ENCODE data around the gene PIM3. TPM values are rescaled to one million over a fixed set of nuclear protein-coding genes. Genes with fewer than 3 reads are reported as not detected.

Gene PIM3
- total and polyA plus RNA-seq, 10 of the 15 experiments (the other 5 are each of a cell fraction or from before 2014, with no cell fraction given) = 0.31 to 60.8 (median 12.4) TPM

DNA sequence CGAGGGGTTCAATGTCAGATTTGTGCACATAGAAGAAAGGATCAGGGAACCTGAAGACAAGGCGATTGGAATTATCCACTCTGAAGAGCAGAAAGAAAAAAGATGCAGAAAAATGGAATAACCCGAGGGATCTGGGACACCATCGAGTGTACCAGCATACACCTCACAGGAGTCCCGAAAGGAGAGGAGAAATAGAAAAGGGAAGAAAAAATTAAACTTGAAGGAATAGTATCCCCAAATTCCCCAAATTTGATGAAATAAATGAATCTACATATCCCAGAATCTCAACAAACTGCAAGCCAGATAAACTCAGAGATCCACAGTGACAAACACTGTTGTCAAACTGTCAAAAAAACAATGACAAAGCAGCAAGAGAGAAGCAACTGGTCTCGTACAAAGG, 30.6 kb downstream of the PIM3 start:
- no peak overlapping the region for H3K4me3 ChIP-seq
- POLR2A ChIA-PET = no interaction called here
- H2AFZ ChIP-seq (ENCODE audit: control insufficient read depth, low read depth, low read length) = no peak overlapping the region
- no TSS peak for BruUV-seq (replicated peaks)
- DNase-seq (ENCODE audit: low read depth, low spot score) (no peak), FAIRE-seq (no peak), ATAC-seq (no peak)
- in situ Hi-C loops (cut with MboI) = no loop called here
- intact Hi-C loops (cut with micrococcal nuclease; ENCODE audit: unreplicated experiment) = no loop called here
- TF ChIP-seq, protein P1, sequence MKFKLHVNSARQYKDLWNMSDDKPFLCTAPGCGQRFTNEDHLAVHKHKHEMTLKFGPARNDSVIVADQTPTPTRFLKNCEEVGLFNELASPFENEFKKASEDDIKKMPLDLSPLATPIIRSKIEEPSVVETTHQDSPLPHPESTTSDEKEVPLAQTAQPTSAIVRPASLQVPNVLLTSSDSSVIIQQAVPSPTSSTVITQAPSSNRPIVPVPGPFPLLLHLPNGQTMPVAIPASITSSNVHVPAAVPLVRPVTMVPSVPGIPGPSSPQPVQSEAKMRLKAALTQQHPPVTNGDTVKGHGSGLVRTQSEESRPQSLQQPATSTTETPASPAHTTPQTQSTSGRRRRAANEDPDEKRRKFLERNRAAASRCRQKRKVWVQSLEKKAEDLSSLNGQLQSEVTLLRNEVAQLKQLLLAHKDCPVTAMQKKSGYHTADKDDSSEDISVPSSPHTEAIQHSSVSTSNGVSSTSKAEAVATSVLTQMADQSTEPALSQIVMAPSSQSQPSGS (IDR thresholded peaks at IDR 0.05; ENCODE audit: low read length) = no peak
- TF ChIP-seq ZNF217 (IDR thresholded peaks at IDR 0.05) (no peak), CHD2 (IDR thresholded peaks at IDR 0.05; ENCODE audit: borderline replicate concordance, low read depth, low read length) (no peak), YY1 (IDR thresholded peaks at IDR 0.05; ENCODE audit: low read depth, low read length) (no peak), CHD1 (IDR thresholded peaks at IDR 0.05; ENCODE audit: low read depth, low read length) (no peak), WRNIP1 (IDR thresholded peaks at IDR 0.05; ENCODE audit: borderline replicate concordance, low read depth, low read length) (no peak), RB1 (IDR thresholded peaks at IDR 0.05; ENCODE audit: borderline replicate concordance) (no peak), ETV6 (conservative IDR thresholded peaks at IDR 0.05 in 1 of 2, IDR thresholded peaks at IDR 0.05 in 1 of 2; ENCODE audit: borderline replicate concordance in 1 of 2, low read depth in 1 of 2) (no peak), RCOR1 (conservative IDR thresholded peaks at IDR 0.05; ENCODE audit: low read depth, low read length) (no peak)
- TF ChIP-seq, protein P2, sequence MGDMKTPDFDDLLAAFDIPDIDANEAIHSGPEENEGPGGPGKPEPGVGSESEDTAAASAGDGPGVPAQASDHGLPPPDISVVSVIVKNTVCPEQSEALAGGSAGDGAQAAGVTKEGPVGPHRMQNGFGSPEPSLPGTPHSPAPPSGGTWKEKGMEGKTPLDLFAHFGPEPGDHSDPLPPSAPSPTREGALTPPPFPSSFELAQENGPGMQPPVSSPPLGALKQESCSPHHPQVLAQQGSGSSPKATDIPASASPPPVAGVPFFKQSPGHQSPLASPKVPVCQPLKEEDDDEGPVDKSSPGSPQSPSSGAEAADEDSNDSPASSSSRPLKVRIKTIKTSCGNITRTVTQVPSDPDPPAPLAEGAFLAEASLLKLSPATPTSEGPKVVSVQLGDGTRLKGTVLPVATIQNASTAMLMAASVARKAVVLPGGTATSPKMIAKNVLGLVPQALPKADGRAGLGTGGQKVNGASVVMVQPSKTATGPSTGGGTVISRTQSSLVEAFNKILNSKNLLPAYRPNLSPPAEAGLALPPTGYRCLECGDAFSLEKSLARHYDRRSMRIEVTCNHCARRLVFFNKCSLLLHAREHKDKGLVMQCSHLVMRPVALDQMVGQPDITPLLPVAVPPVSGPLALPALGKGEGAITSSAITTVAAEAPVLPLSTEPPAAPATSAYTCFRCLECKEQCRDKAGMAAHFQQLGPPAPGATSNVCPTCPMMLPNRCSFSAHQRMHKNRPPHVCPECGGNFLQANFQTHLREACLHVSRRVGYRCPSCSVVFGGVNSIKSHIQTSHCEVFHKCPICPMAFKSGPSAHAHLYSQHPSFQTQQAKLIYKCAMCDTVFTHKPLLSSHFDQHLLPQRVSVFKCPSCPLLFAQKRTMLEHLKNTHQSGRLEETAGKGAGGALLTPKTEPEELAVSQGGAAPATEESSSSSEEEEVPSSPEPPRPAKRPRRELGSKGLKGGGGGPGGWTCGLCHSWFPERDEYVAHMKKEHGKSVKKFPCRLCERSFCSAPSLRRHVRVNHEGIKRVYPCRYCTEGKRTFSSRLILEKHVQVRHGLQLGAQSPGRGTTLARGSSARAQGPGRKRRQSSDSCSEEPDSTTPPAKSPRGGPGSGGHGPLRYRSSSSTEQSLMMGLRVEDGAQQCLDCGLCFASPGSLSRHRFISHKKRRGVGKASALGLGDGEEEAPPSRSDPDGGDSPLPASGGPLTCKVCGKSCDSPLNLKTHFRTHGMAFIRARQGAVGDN (IDR thresholded peaks at IDR 0.05) = no peak
- TF ChIP-seq, protein P3, sequence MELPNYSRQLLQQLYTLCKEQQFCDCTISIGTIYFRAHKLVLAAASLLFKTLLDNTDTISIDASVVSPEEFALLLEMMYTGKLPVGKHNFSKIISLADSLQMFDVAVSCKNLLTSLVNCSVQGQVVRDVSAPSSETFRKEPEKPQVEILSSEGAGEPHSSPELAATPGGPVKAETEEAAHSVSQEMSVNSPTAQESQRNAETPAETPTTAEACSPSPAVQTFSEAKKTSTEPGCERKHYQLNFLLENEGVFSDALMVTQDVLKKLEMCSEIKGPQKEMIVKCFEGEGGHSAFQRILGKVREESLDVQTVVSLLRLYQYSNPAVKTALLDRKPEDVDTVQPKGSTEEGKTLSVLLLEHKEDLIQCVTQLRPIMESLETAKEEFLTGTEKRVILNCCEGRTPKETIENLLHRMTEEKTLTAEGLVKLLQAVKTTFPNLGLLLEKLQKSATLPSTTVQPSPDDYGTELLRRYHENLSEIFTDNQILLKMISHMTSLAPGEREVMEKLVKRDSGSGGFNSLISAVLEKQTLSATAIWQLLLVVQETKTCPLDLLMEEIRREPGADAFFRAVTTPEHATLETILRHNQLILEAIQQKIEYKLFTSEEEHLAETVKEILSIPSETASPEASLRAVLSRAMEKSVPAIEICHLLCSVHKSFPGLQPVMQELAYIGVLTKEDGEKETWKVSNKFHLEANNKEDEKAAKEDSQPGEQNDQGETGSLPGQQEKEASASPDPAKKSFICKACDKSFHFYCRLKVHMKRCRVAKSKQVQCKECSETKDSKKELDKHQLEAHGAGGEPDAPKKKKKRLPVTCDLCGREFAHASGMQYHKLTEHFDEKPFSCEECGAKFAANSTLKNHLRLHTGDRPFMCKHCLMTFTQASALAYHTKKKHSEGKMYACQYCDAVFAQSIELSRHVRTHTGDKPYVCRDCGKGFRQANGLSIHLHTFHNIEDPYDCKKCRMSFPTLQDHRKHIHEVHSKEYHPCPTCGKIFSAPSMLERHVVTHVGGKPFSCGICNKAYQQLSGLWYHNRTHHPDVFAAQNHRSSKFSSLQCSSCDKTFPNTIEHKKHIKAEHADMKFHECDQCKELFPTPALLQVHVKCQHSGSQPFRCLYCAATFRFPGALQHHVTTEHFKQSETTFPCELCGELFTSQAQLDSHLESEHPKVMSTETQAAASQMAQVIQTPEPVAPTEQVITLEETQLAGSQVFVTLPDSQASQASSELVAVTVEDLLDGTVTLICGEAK (IDR thresholded peaks at IDR 0.05; ENCODE audit: borderline replicate concordance) = no peak
- H3K27me3 ChIP-seq (replicated peaks in 1 of 2; ENCODE audit: control insufficient read depth in 2 of 2, insufficient read depth in 2 of 2, low read length in 1 of 2) = no peaks in the 10 kb centered on the region; a peak in 1 of 4 replicates
- no peaks in the 10 kb centered on the region for H3K36me3 ChIP-seq (ENCODE audit: control insufficient read depth in 2 of 2, insufficient read depth in 2 of 2, low read length in 1 of 2)
- CTCF ChIA-PET = interaction anchor here (0.9 to 1.5 kb wide), 2 partner anchors 11 to 39 kb away, joined by 3 to 5 read pairs; no protein-coding TSS in a partner anchor
- H3K4me1 ChIP-seq (ENCODE audit: control insufficient read depth, insufficient read depth, low read length) = no peaks in the 10 kb centered on the region
- SMC1A ChIA-PET (ENCODE audit: uncharacterized antibody, unreplicated experiment) = interaction anchor here (1.2 to 1.3 kb wide), 2 partner anchors 60 to 68 kb away, joined by 3 to 4 read pairs; no protein-coding TSS in a partner anchor
- H3K79me2 ChIP-seq (ENCODE audit: control insufficient read depth, insufficient read depth, low read length) = no peaks in the 10 kb centered on the region
- RAD21 ChIA-PET (ENCODE audit: unreplicated experiment) = interaction anchor here (4.3 kb wide), 1 partner anchor 39 kb away, joined by 27 read pairs; no protein-coding TSS in a partner anchor
- no peak overlapping the region for H3K9ac ChIP-seq (ENCODE audit: control insufficient read depth, insufficient read depth, low read length)
- WGBS (ENCODE audit: insufficient coverage, insufficient replicate concordance, low lambda C conversion rate, missing lambda C conversion rate) = 64% methylated on average over 6 of the region's 6 CpGs
- no peaks in the 10 kb centered on the region for H4K20me1 ChIP-seq (ENCODE audit: control insufficient read depth, insufficient read depth)
- no peak overlapping the region for H3K4me2 ChIP-seq (ENCODE audit: control insufficient read depth, insufficient read depth)
- no peak overlapping the region for H3K27ac ChIP-seq (ENCODE audit: control insufficient read depth, insufficient read depth)
- H3K9me3 ChIP-seq (replicated peaks; ENCODE audit: control insufficient read depth, insufficient read depth, low read length) = no peaks in the 10 kb centered on the region; the same call in 1 of the 3 replicates
